ENCODE data around the gene FBXW2.

Gene FBXW2

DNA sequence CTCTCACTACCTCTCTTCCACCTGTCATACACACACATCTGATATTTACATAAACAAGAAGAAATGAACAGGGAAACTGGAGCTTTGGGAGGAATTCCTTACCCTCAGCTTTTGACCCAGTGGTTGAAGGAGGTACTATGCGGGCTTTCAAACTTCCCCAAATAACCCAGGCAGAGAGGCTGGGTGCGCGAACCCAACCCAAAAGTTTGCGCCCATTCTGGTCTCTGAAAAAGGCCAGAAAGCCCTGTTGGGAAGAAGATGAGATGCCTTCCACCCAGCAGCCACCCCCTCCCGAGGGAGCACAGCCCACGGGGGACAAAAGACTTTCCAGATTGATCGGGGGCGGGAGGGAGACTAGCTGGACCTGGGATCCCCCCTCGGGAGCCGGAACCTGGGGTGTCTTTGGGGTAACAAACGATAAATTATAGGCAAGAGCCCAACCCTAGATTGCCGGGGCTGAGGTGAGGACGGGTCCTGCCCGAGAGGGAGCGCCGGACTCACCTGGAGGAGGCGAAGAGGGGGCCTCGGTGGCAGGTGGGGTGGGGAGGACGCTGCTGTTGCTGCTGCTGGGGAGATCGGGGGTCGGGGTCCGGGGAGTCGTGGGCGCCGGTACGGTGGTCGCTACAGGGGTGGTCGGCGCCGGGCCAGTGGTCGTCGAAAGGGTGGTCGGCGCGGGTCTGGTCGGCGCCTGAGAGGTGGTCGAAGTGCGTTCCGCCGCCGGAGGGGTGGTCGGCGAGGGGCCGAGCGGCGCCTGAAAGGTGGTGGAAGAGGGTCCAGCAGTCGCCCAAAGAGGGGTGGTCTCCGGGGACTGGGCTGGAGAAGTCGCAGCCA lies 79.7 kb downstream of the FBXW2 start:
- no peak for DNase-seq

DNA sequence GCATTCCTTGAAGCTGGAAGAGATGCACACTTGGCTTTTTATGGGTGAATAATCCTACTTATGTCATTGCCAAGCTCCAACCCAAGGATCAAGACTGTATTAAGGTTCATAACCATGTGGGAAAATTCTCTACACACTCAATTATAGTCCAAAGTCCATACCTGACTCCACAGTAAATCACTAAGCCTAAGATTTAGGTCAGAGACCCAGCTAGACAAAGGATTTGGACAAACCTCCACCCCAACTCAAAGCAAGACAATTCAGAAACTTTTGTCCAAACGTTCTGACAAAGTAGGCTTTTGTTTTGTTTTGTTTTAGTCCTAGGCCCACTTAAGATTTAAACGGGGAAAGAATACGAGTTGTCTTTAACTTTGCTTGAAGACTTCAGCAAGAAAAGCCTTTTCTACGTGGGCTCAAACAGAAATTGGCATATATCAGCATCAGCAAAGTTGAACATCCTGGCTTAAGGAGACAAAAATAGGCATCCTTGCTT lies 80.6 kb downstream of the FBXW2 start:
- DNase-seq: no peak

DNA sequence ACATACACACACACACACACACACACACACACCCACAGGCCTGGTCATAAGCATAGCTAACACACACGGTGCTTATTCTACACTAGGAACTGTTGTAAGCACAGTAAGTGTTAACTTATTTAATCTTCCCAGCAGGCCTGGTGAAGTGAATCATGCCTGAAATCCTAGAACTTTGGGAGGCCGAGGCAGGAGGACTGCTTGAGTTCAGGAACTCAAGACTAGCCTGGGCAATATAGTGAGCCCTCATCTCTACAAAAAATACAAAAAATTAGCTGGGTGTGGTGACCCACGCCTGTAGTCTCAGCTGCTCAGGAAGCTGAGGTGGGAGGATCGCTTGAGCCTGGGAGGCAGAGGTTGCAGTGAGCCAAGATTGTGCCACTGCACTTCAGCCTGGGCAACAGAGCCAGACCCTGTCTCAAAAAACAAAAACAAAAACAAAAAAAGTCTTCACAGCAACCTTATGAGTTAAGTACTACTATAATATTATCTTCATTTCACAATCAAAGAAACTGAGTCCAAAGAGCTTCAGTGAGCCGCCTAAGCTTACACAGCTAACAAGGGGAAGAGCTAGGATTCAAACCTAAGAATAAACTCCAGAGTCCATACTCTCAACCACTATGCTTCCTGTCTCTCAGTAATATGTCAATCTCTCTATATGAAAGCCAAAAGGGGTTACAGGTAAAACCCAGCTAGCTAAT lies 81.2 kb downstream of the FBXW2 start:
- no peak for DNase-seq

DNA sequence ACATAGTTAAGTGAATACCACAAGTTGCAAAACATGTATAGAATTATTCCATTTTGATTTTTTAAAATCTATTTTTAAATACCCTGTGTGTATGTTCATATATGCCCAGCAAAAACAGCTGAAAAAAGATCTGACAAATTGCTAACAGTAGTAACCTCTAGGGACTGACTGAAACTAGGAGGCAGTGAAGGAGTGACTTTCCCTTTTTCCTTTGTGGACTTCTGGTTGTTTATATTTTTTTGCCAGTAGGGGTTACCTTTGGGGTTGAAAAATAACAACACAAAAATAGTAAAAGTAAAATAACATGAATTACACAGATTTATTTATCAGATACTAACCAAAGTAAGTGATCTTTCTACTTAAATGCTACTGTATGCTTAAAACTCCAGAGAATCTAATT lies 81.9 kb downstream of the FBXW2 start:
- no peak for DNase-seq

DNA sequence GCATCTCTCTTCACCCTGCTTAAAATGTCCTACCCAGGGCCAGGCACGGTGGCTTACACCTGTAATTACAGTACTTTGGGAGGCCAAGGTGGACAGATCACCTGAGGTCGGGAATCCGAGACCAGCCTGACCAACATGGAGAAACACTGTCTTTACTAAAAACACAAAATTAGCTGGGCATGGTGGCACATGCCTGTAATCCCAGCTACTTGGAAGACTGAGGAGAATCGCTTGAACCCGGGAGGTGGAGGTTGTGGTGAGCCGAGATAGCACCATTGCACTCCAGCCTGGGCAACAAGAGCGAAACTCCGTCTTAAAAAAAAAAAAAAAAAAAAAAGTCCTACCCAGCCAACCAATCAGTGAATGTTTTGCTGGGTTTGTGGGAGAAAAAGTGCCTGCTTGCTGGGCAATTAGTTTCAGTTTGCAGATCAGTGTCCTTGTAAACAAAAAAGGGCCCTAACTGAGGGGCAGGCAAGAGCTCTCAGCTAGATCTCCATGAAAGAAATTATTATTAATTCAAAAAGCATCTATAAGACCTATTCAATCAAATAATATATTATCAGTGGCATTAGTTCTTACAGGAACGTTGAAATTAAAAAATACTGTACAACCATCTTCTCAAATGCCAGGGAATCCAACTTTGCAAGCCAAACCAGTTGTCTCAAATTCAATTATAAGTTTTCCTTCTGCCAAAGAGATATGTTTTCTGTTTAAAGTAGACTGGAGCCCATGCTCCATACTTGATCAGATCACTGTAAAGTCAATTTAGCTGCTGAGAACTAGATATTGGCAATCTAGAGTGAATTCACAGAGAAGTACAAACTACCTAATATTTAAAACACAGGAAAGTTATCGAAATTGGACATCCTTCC lies 82.9 kb downstream of the FBXW2 start:
- DNase-seq: no peak

DNA sequence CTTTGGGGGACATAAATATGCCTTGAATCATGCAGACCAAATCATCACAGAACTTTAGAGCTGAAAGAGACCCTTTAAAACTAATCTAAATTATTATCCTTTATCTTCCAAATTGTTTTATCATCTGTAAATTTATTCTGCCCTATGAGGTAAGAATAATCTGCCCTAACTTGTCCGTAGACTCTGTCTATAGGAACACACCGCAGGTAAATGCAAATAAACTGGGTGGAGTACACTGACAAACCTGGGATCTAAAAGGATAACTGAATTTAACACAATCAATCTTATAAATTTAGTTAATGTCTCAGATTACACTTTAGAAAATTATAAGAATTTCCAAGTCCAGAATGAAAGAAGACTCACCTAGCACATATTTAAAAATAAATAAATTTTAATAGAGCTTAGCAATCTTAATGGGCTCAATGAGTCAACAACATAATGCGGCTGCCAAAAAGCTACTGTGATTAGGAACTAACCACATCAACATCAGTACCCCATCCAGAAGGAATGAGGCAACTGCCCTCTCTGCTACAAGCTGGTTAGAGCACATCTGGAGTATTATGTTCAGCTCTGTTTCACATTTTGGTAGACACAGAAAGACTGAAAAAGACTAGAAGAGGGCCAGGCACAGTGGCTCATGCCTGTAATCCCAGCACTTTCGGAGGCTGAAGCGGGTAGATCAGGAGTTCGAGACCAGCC lies 84.5 kb downstream of the FBXW2 start:
- DNase-seq: no peak

DNA sequence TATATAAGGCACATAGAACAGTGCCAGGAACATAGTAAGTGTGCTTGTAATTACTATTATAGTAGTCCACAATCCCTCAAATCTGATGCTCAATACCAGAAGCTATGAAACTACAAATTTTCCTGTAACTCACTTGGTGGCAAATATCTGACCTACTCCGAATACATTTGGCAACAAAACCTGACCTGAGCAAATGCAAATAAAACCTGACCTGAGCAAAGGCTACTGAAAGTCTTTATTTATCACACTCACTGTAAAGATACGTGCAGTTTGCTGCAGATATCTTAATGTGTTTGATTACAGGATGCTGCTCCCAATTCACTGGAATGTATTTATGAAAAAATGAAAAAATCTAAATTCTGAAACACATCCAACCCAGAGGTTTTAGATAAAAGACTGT lies 86.0 kb downstream of the FBXW2 start:
- DNase-seq: no peak

Measured in KG1 (cell line).